22Rv1 (cell line): Measurements from ENCODE around the gene SLC6A8.
A peak's percentile ranks its signal among the peaks of the same experiment; 100 is the strongest.

ENCODE experiments used
- H3K27ac ChIP-seq: fragments of 450-650 bp; 2 replicates; pipeline ENCODE4 v1.5.1; 2017
- CTCF ChIP-seq: fragments of 450-650 bp; IDR thresholded peaks from 2 replicates; pipeline ENCODE4 v1.5.1; 2017; ENCODE audit warnings: mild to moderate bottlenecking
- ZFX ChIP-seq: fragments of 450-650 bp; IDR thresholded peaks from 2 replicates; pipeline ENCODE4 v1.6.1; 2017; ENCODE audit warnings: antibody characterized with exemption, borderline replicate concordance

The SLC6A8 gene

DNA sequence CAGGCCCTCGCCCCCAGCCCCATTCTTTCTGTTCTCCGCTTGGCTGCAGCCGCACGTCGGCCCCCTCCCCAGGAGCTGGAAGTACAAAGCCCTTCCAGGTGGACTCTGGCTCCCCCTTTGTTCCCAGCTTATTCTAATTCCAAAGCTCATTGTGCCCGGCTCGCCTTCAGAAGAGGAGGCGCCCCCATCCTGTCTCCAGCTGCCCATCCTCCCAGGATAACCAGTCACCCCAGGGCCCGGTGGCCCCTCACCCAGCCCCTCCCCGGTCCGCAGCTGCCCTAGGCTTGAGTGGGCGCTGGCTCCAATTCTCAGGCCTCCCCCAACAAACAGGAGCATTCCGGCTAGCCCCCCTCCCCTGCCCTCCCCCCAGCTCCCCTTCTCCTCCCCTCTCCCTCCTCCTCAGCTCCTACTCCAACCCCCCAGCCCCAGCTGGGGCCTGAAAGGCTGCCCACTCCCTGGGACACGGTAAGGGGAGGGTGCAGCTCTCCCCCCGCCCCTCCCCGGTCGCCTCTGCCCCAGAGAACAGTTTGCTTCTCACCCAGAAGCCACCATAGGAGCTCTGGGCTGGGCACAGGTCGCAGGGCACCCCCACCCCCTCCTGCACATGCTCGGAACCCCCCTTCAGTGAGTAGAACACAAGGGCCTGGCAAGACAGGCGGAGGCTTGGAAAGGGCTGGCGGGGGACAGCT, 3.1 kb upstream of the SLC6A8 start:
- H3K27ac ChIP-seq: no peak overlapping the region
- TF ChIP-seq CTCF: no peak
- TF ChIP-seq ZFX: no peak

DNA sequence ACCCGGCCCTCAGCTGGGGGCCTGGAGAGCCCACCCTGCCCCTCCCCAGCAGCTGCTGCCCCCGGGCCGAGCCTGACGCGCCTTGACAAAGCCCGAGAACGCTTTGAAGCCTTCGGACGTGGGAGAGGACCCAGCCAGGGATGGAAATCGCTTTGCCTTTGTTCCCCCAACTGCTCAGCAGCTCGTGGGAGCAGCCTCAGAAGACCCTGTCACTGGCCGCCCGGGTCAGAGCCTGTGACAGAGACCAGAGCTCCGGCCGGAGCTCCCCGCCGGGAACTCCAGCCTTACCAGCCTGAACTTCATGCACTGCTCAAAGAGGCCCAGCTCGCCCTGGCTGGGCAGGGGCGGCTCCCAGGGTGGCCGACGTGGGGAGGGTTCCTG, 2.6 kb upstream of the SLC6A8 start:
- H3K27ac ChIP-seq: no peak overlapping the region
- TF ChIP-seq ZFX (no peak), CTCF (no peak)

- TF ChIP-seq ZFX (no peak), CTCF (no peak)
- H3K27ac ChIP-seq: no peak overlapping the region
Observed at GRCh38 chrX:153685751-153686696, 1.7 kb upstream of the SLC6A8 start.

- H3K27ac ChIP-seq: no peak overlapping the region
- TF ChIP-seq ZFX (no peak), CTCF (no peak)
Observed at GRCh38 chrX:153686711-153687110, 1.0 kb upstream of the SLC6A8 start.

- peak overlapping the region; percentile 61; the same call in 1 of the 2 replicates for H3K27ac ChIP-seq
Observed at GRCh38 chrX:153688071-153688470, 345 bp downstream of the SLC6A8 start.

GRCh38 chrX:153688506-153688905, 780 bp downstream of the SLC6A8 start:
- peak overlapping the region; percentile 61 for H3K27ac ChIP-seq
- TF ChIP-seq CTCF (no peak), ZFX (no peak)

More at GRCh38 chrX:153688071-153688470, 345 bp downstream of the SLC6A8 start:
- TF ChIP-seq ZFX (no peak), CTCF (no peak)
